ENCODE results near the gene AIG1.

- TF ChIP-seq CTCF (conservative IDR thresholded peaks at IDR 0.05 in 1 of 2, IDR thresholded peaks at IDR 0.05 in 1 of 2; ENCODE audit: low read depth in 1 of 2, low read length in 2 of 2) (no peak), EZH2 (IDR thresholded peaks at IDR 0.05; ENCODE audit: low read length, missing control alignments) (no peak)
Observed at GRCh38 chr6:143206550-143206949, 145.9 kb downstream of the AIG1 start.
